Suppressor macrophage (primary cell): ENCODE results near the gene SMYD5.

Experiments used
- DNase-seq, 4 experiments: peaks; one replicate each; pipeline ENCODE4 v3.0.0-alpha.2; 2020 to 2022

Gene SMYD5

DNA sequence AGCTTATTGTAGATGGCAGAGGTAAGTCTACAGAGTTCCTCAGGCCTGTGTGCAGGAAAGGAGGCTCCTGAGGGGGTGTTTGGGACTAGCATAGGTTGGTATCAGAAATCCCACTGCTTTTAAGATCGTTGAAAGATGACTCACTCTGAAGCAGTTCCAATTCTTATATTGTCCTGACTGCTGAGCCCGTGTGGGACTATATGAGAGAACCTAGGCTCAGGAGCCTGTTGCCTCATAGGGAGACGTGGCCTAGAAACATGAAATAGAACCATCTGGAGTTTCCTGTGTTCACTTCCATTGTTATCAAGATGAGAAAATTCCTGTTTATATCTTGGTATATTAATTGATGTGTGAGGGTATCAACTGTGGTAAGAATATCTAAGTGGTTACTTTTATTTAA, 25.7 kb downstream of the SMYD5 start:
- no peak for DNase-seq

DNA sequence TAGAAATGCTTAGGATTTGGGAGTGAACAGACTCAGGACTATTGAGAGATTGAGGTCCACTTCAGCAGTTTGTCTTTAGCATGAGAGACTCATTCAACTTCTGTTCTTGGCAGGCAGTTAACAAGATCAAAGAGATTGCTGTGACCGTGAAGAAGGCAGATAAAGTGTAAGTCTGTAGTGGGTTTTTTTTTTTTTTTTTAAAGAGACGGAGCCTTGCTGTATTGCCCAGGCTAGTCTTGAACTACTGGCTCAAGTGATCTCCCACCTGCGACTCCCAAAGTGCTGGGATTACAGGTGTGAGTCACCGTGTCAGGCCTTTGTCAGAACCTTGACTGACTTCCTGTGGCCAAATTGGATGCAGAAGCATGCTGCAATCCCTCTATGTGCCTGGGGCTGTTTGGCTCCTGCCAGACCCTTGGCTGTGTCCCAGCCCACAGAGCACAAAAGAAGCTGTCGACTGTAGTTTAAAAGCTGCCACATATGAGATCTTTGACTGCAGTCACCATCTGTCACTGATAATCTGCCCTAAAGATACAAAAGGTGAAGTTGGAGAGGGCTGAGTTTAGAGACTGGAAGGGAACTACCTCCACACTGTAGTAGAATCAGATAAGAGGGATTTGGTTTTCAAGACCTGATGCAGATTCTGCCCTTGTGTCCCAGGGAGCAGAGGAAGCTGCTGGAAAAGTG, 30.0 kb downstream of the SMYD5 start:
- no peak for DNase-seq

DNA sequence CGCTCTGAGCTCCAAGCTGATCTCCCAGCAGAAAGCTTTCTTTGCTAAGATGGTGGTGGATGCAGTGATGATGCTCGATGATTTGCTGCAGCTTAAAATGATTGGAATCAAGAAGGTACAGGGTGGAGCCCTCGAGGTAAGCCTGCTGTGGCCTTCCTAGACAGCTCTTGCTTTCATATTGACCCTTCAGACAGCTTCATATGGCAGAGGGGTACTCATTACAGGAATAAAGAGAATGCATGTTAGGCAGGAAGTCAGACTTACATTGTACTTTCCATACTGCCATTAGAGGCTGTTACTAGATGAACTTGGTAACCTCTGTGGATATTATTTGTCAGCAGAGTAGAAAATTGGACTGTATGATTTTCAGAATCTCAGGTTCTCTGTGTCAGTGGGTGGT, 30.5 kb downstream of the SMYD5 start:
- no peak for DNase-seq

DNA sequence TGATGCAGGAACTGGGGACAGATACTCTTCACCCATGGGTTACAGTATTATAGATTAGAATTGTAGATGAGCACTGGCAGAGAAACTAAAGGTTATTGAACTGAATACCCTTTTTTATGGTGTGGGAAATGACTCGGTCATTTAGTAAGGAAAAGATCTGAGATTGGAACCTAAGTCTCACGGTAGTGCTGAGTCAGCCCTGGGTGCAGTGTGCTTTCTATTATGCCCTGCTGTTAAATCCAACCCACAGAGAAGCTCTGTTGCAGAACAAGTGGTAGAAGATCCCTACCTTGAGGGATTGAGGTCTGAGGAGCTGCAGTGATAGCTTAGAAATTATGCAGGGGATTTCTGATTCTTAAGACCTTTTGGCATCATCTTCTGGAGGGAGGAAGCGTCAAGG, 32.8 kb downstream of the SMYD5 start:
- DNase-seq, result no peak

DNA sequence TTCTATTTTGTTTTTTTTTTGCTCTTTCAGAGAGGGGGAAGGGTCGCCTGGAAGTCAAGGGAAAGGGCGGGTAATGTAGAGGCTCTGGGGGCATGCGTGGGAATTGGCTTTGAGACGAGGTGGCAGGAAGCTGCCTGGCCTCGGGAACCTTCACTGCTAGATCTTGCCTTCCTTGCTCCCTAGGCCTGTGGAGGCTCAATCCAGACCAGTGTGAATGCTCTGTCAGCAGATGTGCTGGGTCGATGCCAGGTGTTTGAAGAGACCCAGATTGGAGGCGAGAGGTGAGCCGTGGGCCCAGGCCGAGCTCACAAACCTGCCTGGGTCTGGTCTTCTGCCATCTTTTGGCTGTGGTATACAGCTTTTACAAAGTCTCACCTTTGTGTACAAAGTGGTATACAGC, 35.6 kb downstream of the SMYD5 start:
- no peak for DNase-seq

DNA sequence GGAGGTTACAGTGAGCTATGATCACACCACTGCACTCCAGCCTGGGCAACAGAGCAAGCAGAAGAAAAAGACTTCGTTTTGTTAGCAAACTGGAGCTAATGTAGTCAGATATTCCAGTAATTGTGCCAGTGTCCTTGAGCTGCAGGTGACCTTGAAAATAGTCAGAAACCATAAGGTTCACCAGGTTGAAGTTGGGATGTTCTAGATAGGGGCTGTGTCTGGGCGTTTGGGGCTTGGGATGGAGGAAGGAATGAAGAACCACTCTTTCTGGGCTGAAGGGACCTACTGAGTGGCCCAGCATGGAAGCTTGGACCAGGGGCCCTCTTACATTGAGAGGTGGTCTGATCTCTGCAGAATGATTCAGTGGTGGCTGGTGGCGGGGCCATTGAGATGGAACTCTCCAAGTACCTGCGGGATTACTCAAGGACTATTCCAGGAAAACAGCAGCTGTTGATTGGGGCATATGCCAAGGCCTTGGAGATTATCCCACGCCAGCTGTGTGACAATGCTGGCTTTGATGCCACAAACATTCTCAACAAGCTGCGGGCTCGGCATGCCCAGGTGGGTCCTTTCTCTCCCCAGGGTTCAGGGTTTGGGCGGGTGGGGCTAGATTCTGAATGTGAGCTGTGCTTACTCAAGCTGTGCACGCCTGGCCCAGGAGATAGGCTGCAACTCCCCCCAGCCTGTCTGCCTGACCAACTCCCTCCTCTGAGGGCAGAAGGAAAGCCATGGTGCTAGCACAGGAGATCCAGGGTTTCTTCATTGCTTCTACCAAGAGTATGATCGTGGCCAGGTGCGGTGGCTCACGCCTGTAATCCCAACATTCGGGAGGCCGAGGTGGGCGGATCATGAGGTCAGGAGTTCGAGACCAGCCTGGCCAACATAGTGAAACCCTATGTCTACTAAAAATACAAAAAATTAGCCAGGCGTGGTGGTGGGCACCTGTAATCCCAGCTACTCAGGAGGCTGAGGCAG, 37.1 kb downstream of the SMYD5 start:
- no peak for DNase-seq

DNA sequence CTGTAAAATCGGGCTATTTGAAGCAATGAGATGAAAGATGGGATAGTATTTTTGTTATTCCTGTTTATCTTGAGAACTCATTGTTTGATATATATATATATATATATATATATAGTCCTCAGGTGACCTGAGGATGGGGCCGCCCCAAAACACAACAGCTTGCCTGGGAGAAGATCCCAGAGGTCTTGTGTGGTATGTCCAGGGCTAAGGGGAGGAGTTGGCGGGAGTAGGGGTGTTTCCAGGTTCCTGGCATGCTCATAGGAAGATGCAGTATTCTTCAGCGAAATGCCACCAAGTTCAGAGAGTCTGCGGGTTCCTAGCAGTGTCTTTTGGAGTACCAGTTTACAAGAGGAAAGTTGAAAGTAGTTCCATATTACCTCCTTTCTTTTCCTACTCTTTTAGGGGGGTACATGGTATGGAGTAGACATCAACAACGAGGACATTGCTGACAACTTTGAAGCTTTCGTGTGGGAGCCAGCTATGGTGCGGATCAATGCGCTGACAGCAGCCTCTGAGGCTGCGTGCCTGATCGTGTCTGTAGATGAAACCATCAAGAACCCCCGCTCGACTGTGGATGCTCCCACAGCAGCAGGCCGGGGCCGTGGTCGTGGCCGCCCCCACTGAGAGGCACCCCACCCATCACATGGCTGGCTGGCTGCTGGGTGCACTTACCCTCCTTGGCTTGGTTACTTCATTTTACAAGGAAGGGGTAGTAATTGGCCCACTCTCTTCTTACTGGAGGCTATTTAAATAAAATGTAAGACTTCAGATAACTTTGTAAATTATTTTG, 38.4 kb downstream of the SMYD5 start:
- no peak for DNase-seq

DNA sequence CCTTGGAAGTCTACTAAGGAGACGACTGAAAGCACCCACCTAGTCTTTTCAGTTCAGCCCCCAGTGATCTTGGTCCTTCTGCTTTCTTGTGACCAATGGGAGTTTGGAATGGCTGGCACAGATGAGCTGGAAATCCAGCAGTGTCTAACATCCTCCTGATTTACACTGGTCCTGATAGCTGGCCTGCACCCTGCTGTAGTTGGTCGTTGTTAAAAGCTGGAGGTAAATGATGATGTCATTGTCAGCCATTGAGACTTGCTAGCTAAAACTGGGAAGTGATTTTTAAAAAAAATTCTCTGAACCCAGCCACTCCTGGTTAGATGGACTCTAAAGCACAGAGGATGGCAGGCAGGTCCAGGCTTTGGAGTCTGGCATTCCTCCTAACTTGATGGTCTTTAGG, 39.4 kb downstream of the SMYD5 start:
- DNase-seq, result peak in 2 of 4 experiments; percentile 15 to 49

DNA sequence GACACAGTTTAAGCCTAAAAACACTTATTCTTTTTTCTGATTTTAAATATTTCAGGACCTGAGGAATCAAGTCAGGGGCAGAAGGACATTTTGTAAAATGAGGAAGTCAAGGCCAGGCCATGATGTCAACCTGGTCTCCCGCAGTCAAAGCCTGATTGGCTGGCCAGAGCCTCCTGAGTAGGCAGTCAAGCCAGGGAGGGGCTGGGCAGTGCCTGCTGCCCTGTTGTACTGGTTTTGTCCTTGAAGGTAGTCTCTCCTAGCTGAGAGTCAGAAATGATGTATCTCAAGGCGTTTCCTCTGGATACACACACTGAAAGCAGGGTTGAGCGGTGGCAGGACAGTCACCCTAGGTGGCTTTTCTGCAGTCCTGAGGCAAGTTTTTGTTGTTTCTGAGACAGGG, 39.9 kb downstream of the SMYD5 start:
- DNase-seq, result peak; percentile 70 to 82 (median 76)

DNA sequence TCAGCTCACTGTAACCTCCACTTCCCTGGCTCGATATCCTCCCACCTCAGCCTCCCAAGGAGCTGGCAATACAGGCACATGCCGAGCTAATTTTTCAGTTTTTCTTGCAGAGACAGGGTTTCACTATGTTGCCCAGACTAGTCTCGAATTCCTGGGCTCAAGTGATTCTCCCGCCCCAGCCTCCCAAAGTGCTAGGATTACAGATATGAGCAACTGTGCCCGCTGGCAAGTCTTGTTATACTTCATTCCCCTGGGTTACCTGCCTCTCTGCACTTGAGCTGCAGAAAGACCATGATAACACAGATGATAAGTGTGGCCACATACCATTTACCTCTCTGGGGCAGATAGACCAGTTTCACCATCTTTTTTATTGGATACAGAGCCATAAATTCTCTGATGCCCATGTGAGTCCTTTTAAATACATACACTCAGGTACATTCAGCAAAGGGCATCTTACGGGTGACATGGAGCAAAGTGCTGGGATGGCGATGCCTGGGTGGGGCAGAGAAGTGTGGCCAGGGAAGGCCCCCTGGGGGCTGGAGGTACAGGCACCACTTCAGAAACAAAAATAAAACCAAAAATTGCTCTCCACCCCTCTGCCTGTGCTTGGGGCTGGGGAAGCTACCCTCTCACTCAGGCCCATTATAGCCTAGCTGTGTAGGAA, 40.4 kb downstream of the SMYD5 start:
- DNase-seq, result no peak

DNA sequence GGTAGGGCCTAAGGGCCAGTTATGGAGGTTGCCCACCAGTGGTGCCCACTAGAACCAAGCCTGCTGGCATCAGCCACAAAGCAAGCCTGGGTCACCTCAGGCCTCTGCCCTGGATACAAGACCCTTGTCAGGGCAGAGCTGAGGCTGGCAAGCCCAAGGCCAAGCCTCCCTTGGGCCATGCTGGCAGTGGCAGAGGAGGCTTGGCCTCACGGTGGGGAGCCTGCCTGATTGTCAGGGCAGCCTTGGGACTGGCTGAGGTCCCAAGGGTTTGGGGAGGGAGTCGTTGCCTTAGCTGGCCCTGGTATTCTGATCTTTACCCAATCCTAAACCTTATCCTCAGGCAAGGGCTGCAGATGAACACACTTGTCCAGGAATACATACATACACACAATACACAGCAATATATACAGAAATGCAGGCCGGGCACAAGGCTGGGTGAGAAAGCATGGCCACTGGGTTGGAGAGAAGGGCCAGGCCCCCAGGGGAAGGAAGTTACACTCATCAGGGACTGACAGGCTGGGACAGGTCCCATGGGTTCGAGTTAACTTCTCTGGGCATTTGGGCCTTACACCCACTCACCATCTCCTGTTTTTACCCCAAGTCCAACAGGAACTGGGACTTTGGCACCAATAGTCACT, 41.1 kb downstream of the SMYD5 start:
- no peak for DNase-seq

DNA sequence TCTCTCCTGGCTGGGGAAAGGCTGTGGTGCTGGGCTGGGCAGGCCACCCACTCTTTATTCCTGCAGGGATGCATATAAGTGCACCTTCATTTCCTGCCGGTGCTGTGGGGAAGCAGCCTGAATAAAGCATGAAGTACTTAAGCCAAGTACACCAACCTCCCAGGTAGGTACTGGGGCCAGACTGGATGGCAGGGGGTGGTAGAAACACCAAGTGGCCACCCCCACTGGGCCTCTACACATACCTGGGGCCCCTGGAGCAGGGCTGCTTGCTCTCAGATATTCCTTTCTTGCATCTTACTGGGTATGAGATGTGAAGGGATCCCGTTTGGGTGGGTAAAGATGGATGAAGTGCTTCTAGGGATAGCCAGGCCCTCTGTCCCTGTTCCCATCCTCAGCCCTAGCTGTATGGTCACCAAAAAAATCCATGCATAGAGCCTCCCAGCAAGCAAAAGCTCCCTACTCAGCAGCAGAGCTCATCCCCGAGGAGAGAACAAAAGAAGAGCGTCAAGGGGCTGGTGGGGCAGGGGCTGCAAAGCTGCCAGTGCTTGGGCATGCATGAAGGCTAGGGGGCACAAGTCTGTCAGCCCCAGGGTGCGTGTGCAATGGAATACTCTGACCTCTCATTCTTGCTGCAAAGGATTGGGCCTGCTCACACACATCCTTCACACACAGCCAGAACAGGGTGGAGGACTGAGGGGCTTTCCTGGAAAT, 42.0 kb downstream of the SMYD5 start:
- no peak for DNase-seq

DNA sequence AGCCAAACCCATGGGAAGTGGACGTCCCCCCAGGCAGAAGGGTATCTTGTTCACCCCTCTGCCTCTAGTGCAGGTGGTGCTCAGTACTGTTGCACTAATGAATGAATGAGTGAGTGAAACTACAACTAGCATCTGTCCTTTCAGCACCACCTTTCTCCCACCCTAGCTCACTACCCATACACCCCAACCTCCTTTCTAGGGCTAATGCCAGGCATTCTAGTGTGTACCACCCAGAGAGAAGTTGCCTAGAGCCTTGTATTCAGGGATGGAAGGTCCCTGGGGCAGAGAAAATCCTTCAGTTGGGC, 42.5 kb downstream of the SMYD5 start:
- no peak for DNase-seq

DNA sequence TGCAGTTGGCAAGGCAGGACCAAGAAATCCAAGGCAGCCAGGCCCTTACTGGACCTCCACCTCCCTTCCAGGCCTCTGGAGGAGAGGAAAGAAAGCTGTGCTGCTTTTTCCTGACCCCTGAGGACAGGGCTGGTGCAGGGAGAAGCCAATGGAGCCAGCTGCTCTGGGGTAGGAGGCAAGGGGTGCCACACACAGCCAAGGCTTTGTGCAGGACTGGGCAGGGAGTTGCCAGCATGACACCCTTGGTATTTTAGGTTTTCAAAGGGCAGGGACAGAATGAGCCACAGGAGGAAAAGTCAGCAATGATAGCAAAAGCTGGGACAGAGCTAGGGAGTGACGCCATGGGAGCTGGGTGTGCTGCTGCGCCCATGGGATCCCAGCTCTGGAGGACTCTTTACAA, 43.0 kb downstream of the SMYD5 start:
- no peak for DNase-seq

DNA sequence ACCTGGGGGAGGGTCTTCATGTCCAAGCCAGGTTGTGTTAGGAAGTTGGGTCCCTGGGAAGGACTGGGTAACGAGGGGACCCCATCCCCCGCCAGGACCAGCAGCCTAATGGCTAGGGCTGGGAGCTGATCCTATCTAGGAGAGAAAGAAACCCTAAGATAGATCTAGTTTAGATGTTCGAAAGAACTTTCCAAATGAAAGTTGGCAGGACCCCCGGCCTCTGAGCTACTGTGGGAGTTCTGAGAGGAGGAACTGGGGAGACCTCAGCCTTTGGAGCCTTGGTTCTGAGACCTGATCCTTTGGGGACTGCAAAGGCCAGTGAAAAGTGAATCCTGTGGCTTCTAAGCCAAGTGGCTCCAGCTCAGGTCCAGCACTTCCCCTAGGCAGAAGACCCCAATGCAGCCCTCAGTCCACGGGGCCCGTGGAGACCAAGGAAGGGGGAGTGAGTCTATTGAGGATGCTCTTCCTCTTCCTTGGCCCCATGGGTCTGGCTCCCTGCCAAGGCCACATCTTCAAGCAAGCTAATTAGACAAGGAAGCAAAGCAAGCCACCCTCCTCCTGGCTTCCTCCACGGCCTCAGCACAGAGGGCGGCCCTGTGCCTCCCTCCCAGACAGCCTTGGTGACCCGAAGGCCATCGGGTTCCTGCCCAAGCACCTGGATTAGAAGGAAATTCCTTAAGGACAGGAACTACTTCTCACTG, 43.5 kb downstream of the SMYD5 start:
- peak; percentile 53 to 78 (median 69) for DNase-seq

DNA sequence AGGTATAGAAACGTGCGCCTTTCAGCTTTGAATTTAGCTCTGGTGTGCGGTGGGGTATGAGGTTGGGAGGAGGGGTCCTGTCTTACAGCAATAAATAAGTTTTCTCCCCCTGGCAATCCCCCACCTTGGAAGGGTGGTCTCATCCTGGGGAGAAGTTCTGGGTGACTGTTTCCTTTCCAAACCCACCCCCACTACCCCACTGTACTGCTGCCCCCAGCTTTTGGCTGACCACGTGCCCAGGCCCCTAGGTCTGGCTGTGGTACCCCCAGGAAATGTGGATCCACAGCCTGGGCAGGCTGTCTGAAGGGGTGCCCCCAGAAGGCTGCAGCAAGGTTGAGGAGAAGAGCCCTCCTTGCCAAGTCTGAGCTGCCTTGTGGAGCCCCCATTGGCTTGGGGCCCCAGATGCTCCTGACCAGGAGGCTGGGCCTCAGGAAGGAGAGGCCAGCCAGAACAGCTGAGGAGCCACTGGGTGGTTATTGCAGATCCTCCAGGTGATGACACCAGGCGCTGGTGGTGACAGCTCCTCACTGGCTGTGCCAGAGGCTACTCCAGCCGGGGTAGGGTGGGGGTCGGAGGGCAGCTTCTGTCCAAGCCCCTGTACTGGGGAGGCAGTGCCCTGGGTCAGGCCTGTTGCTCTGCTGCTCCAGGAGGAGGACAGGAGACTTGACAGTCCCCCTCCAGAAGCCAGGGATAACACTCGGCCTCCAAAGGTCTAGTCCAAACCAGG, 44.3 kb downstream of the SMYD5 start:
- no peak for DNase-seq

DNA sequence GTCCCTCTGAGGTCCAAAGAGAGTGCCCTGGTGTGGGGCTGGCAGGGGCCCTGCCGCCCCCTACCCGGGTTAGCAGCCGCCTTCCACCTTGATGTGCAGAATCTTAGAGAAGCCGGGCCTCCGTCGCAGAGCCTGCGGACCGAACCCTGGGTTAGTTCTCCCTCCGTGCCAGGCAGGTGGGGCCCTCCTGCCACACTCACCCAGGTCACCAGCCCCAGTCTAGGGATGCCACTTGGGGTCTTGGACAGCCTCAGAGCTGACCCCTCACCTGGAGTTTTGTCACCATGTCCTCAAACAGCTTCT, 44.8 kb downstream of the SMYD5 start:
- no peak for DNase-seq

DNA sequence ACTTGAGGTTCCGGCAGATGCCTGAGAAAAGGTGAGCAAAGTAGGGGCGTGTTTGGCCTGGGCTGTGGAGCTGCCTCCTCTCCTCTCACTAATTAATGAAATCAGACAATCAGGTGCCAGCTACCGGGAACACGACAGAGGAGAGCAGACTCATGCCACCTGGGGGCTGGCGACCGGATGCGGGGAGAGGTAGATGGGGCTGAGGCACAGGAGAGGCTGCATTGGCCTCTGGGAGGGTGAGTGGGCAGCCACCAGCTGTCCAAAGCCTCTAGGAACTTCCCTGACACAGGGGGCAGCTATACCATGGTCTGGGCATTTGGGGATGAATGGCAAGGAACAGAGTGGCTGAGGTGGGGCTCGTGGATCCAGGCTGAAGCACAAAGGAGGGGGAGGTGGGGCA, 45.2 kb downstream of the SMYD5 start:
- no peak for DNase-seq

DNA sequence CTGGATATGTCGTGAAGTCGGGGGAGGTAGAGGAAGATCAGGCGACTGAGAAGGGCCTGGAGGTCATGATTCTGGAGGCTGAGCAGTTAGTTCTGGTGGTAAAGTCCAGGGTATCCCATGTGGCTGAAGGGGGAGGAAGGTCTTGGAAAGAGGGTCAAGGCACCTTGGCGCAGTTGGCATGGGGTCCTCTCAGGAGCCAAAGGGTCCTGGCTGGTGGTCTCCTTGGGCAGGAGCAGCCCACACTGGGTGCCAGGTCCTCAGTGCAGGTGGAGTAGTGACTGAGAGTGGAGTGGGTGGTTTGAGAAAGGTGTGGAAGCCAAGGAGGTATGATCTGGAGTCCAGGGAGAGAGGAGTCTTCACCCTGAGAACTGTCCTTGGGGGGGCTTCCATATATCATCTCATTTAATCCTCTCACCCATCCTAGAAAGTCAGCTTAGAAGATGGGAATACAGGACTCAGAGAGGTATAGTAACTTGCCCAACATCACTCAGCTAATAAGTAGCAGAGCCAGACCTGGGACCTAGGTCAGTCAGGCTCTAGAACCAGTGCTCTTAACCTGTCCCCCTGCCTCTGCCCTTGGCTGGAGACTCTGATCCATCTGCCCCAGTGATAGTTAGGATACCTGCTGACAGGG, 45.8 kb downstream of the SMYD5 start:
- DNase-seq, result no peak
